ENCODE measurements around the gene GSPT1. TPM values are rescaled to one million over a fixed set of nuclear protein-coding genes. Genes with fewer than 3 reads are reported as not detected.
A peak's percentile ranks its signal among the peaks of the same experiment; 100 is the strongest.
"Not testable (repeated sequence)": the region's sequence is repeated elsewhere in the genome, so short reads cannot be mapped to it uniquely, and the experiment has no call there.

Gene GSPT1
- total RNA-seq, 4 donors from 2014 or later, result 61.8 to 178 (median 90.0) TPM

DNA sequence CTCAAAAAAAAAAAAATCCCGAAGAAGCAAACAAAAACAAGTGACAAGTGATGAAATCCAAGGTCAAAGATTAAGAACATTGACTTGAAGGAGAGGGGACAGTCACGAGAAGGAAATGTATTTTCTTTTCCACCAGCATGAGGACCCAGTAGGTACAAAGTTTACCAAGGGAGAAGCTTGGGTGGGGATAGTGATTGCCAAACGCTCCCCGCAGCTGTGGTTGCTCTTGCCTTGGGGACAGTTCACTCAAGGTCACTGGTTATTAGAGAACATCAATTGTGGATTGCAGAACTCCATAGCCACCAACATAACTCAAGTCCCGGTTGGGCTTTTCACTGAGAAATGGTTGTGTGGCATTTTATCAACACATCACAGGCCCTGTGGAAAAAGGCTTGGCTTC lies 91.4 kb downstream of the GSPT1 start:
- TF ChIP-seq, protein P1, sequence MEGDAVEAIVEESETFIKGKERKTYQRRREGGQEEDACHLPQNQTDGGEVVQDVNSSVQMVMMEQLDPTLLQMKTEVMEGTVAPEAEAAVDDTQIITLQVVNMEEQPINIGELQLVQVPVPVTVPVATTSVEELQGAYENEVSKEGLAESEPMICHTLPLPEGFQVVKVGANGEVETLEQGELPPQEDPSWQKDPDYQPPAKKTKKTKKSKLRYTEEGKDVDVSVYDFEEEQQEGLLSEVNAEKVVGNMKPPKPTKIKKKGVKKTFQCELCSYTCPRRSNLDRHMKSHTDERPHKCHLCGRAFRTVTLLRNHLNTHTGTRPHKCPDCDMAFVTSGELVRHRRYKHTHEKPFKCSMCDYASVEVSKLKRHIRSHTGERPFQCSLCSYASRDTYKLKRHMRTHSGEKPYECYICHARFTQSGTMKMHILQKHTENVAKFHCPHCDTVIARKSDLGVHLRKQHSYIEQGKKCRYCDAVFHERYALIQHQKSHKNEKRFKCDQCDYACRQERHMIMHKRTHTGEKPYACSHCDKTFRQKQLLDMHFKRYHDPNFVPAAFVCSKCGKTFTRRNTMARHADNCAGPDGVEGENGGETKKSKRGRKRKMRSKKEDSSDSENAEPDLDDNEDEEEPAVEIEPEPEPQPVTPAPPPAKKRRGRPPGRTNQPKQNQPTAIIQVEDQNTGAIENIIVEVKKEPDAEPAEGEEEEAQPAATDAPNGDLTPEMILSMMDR (IDR thresholded peaks at IDR 0.05), result no peak
- no peak for DNase-seq (ENCODE audit: low spot score)
- ATAC-seq (ENCODE audit: low FRiP score), result peak; percentile 44

DNA sequence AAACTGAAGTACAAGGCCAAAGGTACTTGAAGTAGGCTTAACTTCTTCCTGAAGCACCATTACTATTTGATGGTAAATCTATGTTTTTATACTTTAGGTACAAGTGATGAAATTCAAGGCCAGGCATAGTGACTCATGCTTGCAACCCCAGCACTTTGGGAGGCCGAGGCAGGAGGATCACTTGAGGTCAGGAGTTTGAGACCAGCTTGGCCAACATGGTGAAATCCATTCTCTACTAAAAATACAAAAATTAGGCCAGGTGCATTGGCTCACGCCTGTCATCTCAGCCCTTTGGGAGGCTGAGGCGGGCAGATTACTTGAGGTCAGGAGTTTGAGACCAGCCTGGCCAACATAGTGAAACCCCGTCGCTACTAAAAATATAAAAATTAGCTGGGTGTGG lies 92.1 kb downstream of the GSPT1 start:
- not testable (repeated sequence) for ATAC-seq (ENCODE audit: low FRiP score); DNase-seq (ENCODE audit: low spot score)

DNA sequence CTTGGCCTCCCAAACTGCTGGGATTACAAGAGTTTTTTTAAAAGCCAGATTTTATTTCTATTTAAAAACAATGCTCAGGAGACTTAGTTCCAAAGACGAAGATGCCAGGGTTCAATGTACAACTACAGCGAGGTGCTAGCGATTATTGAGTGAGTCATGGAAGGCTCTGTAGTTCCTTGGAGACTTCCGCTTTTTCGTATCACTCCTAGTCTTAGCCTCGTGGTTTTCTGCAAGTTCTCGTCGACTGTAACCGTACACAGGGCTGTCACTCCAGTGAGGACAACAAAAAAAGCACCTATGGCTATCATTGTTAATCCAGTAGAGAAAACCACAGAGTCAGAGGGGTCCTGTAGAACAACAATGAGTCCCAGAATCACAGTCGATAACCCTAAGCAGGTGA lies 96.0 kb downstream of the GSPT1 start:
- DNase-seq (ENCODE audit: low spot score) (no peak), ATAC-seq (ENCODE audit: low FRiP score) (no peak)
- TF ChIP-seq, protein P1 (IDR thresholded peaks at IDR 0.05), result no peak

DNA sequence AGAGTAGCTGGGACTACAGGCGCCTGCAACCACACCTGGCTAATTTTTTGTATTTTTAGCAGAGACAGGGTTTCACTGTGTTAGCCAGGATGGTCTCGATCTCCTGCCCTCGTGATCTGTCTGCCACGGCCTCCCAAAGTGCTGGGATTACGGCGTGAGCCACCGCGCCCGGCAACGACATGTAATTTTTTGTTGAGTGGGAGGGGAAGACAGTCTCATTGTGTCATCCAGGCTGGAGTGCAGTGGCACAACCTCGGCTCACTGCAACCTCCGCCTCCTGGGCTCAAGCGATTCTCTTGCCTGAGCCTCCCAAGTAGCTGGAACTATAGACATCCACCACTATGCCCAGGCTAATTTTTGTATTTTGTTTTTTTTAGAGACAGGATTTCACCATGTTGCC lies 96.8 kb downstream of the GSPT1 start:
- not testable (repeated sequence) for ATAC-seq (ENCODE audit: low FRiP score); DNase-seq (ENCODE audit: low spot score)

Small RNA genes lying within 50 kb of the gene (small RNA-seq; reads per million reads assigned to genes)
- not detected for gene AC007216.5
- not detected for gene COX6CP1

Other genes with a start within 250 kb of the GSPT1 start
- gene SNN, start 247.5 kb downstream of the GSPT1 start, total RNA-seq, result 10 to 100 TPM; 25.9 to 52.2 (median 41.9) TPM
- gene TXNDC11, start 173.1 kb downstream of the GSPT1 start, total RNA-seq, result 10 to 100 TPM; 40.2 to 53.0 (median 49.1) TPM
- 10 to 100 TPM; 38.0 to 74.7 (median 53.6) TPM for gene ZC3H7A, start 118.7 kb downstream of the GSPT1 start, total RNA-seq
- gene RSL1D1, start 64.4 kb downstream of the GSPT1 start, total RNA-seq, result 100 to 1,000 TPM; 138 to 269 (median 188) TPM
- 10 to 100 TPM in 1 of 4 donors, 1 to 10 TPM in 3; 5.5 to 11.5 (median 8.2) TPM for gene NPIPB2, start 26.1 kb upstream of the GSPT1 start, total RNA-seq
- gene TNFRSF17, start 49.3 kb upstream of the GSPT1 start, total RNA-seq, result 1 to 10 TPM in 1 of 4 donors, not detected in 3; 1.2 TPM
- gene SNX29, start 60.8 kb upstream of the GSPT1 start, total RNA-seq, result 10 to 100 TPM; 22.6 to 41.1 (median 30.2) TPM

All from omental fat pad (tissue), 4 donors.